PFSK-1 (cell line): Measurements from ENCODE around the gene PAPSS2.

ENCODE experiments used
- FOXP2 ChIP-seq: optimal IDR thresholded peaks from 2 replicates; pipeline ENCODE3; 2011; ENCODE audit warnings: borderline replicate concordance, control low read depth, inconsistent platforms; ENCODE audit not compliant: insufficient read depth; ENCODE audit errors: extremely low read length, extremely low read depth
- POLR2AphosphoS5 ChIP-seq: IDR thresholded peaks from 2 replicates; pipeline ENCODE4 v1.6.1; 2012; ENCODE audit warnings: low read depth, mild to moderate bottlenecking, control low read depth, low read length, moderate library complexity
- REST ChIP-seq, 2 experiments: IDR thresholded peaks; 2 replicates each; pipeline versions ENCODE4 v1.6.1 to v1.8.0; 2011 to 2012; ENCODE audit warnings: low read depth in 2 of 2, low read length in 2 of 2, control low read depth in 1 of 2, inconsistent platforms in 1 of 2, mild to moderate bottlenecking in 1 of 2, moderate library complexity in 1 of 2; ENCODE audit not compliant: insufficient read depth in 1 of 2
- SIN3A ChIP-seq: IDR thresholded peaks from 2 replicates; pipeline ENCODE4 v1.6.1; 2012; ENCODE audit warnings: mild to moderate bottlenecking, low read length, moderate library complexity, borderline replicate concordance; ENCODE audit not compliant: insufficient read depth
- TAF1 ChIP-seq: IDR thresholded peaks from 2 replicates; pipeline ENCODE4 v1.6.1; 2012; ENCODE audit warnings: low read length, control low read depth, borderline replicate concordance; ENCODE audit not compliant: insufficient read depth

PAPSS2 gene

GRCh38 chr10:87750001-87750671 lies 90.5 kb downstream of the PAPSS2 start:
- TF ChIP-seq TAF1 (no peak), REST (IDR thresholded peaks at IDR 0.05; ENCODE audit: insufficient read depth in 1 of 2, low read depth in 2 of 2, low read length in 2 of 2) (no peak), POLR2AphosphoS5 (peak; percentile 69), FOXP2 (no peak)

- no peak for TF ChIP-seq FOXP2
Measured at GRCh38 chr10:87750817-87751216, 91.1 kb downstream of the PAPSS2 start.

- no peak for TF ChIP-seq POLR2AphosphoS5
- no peak for TF ChIP-seq FOXP2
- no peak for TF ChIP-seq TAF1
- TF ChIP-seq REST (IDR thresholded peaks at IDR 0.05; ENCODE audit: insufficient read depth in 1 of 2, low read depth in 2 of 2, low read length in 2 of 2): no peak
- no peak for TF ChIP-seq SIN3A
Measured at GRCh38 chr10:87751274-87751673, 91.6 kb downstream of the PAPSS2 start.

GRCh38 chr10:87752566-87752965 lies 92.9 kb downstream of the PAPSS2 start:
- TF ChIP-seq POLR2AphosphoS5 (no peak), FOXP2 (no peak), SIN3A (no peak), REST (IDR thresholded peaks at IDR 0.05; ENCODE audit: insufficient read depth in 1 of 2, low read depth in 2 of 2, low read length in 2 of 2) (no peak), TAF1 (no peak)

GRCh38 chr10:87753995-87754866 lies 94.6 kb downstream of the PAPSS2 start:
- TF ChIP-seq SIN3A (no peak), POLR2AphosphoS5 (no peak), REST (IDR thresholded peaks at IDR 0.05; ENCODE audit: insufficient read depth in 1 of 2, low read depth in 2 of 2, low read length in 2 of 2) (no peak), TAF1 (no peak), FOXP2 (no peak)
